HepG2 (cell line): ENCODE data around the gene SYTL2. TPM values are rescaled to one million over a fixed set of nuclear protein-coding genes. Genes with fewer than 3 reads are reported as not detected.

Source experiments
- ATF7-NPFF ChIP-seq: sonication (generic); formaldehyde crosslinking; IDR thresholded peaks from 2 replicates; pipeline ENCODE4 v1.8.1; 2023; ENCODE audit warnings: mild to moderate bottlenecking, low read depth, missing genetic modification reagents, moderate library complexity
- CREB1 ChIP-seq, 2 experiments: fragments of 450-650 bp in 1 of 2; IDR thresholded peaks; 2 replicates each; pipeline ENCODE4 v1.6.1; 2016 to 2017; ENCODE audit warnings: control low read depth in 1 of 2, mild to moderate bottlenecking in 1 of 2, missing compliant biosample characterization in 1 of 2, missing genetic modification characterization in 1 of 2
- EP300 ChIP-seq, 3 experiments: sonication (generic) in 1 of 3; formaldehyde crosslinking in 1 of 3; IDR thresholded peaks; 2 replicates each; pipeline versions ENCODE4 v1.5.1 to v1.6.1; 2011 to 2020; ENCODE audit warnings: low read depth in 2 of 3, low read length in 2 of 3, borderline replicate concordance in 1 of 3, improper control_type of control experiment in 1 of 3, mild to moderate bottlenecking in 1 of 3, missing genetic modification reagents in 1 of 3, moderate library complexity in 1 of 3
- FLYWCH1 ChIP-seq: sonication (generic); formaldehyde crosslinking; IDR thresholded peaks from 2 replicates; pipeline ENCODE4 v1.8.1; 2023; ENCODE audit warnings: mild to moderate bottlenecking, missing genetic modification reagents
- GATAD1 ChIP-seq: IDR thresholded peaks from 2 replicates; pipeline ENCODE4 v1.6.1; 2016; ENCODE audit warnings: missing genetic modification reagents, missing compliant biosample characterization
- HHEX ChIP-seq: IDR thresholded peaks from 2 replicates; pipeline ENCODE4 v1.6.1; 2016; ENCODE audit warnings: control low read depth
- MAFG ChIP-seq: sonication (generic); formaldehyde crosslinking; IDR thresholded peaks from 2 replicates; pipeline ENCODE4 v1.5.1; 2020; ENCODE audit warnings: mild to moderate bottlenecking, missing genetic modification reagents
- MED1 ChIP-seq: sonication (generic); formaldehyde crosslinking; IDR thresholded peaks from 2 replicates; pipeline ENCODE4 v1.4.0; 2020; ENCODE audit warnings: missing genetic modification reagents
- PCBP1 ChIP-seq: fragments of 200-400 bp; formaldehyde crosslinking; IDR thresholded peaks from 2 replicates; pipeline ENCODE4 v1.6.1; 2017; ENCODE audit warnings: mild to moderate bottlenecking, low read depth, low read length, borderline replicate concordance
- PRPF4 ChIP-seq: fragments of 200-400 bp; formaldehyde crosslinking; IDR thresholded peaks from 2 replicates; pipeline ENCODE4 v1.6.1; 2016; ENCODE audit warnings: low read length, low read depth; ENCODE audit not compliant: poor library complexity, severe bottlenecking
- ZNF180 ChIP-seq: sonication (generic); formaldehyde crosslinking; IDR thresholded peaks from 2 replicates; pipeline ENCODE4 v1.4.0; 2020; ENCODE audit warnings: low read depth, missing genetic modification reagents, borderline replicate concordance
- ZNF253 ChIP-seq: sonication (generic); formaldehyde crosslinking; IDR thresholded peaks from 2 replicates; pipeline ENCODE4 v1.8.0; 2022; ENCODE audit warnings: mild to moderate bottlenecking, missing genetic modification reagents, borderline replicate concordance
- ZNF33B ChIP-seq: sonication (generic); formaldehyde crosslinking; IDR thresholded peaks from 2 replicates; pipeline ENCODE4 v1.5.1; 2020; ENCODE audit warnings: mild to moderate bottlenecking, missing genetic modification reagents
- ZNF34 ChIP-seq: sonication (generic); formaldehyde crosslinking; IDR thresholded peaks from 2 replicates; pipeline ENCODE4 v1.4.0; 2020; ENCODE audit warnings: mild to moderate bottlenecking, missing genetic modification reagents, borderline replicate concordance
- ZNF644 ChIP-seq: IDR thresholded peaks from 2 replicates; pipeline ENCODE4 v1.6.1; 2016; ENCODE audit warnings: low read depth
- ZNF749 ChIP-seq: sonication (generic); formaldehyde crosslinking; IDR thresholded peaks from 2 replicates; pipeline ENCODE4 v1.8.0; 2022; ENCODE audit warnings: mild to moderate bottlenecking, missing genetic modification reagents, moderate library complexity, borderline replicate concordance
- ZNF781 ChIP-seq: sonication (generic); formaldehyde crosslinking; IDR thresholded peaks from 2 replicates; pipeline ENCODE4 v1.5.1; 2020; ENCODE audit warnings: borderline replicate concordance, mild to moderate bottlenecking, missing genetic modification reagents; ENCODE audit errors: not compliant biosample characterization
- ZSCAN20 ChIP-seq: sonication (generic); formaldehyde crosslinking; IDR thresholded peaks from 2 replicates; pipeline ENCODE4 v1.4.0; 2020; ENCODE audit warnings: missing genetic modification reagents, mild to moderate bottlenecking, borderline replicate concordance
- polyA plus RNA-seq, 8 experiments: library from polyadenylated mRNA; depleted of rRNA in 3 of 8; stranded (reverse) in 7 of 8; unstranded in 1 of 8; fragments of >200 nt; fragmentation: Illumina TruSeq in 4 of 8; extraction: Trizol in 4 of 8; gene quantifications; 2 replicates each; pipeline versions ENCODE4 v1.2.1 to v1.2.3, GENCODE V29; 2011 to 2016; ENCODE audit warnings: low read depth in 4 of 8, missing spikeins in 1 of 8, mixed read lengths in 1 of 8; ENCODE audit not compliant: insufficient read depth in 1 of 8
- total RNA-seq, 5 experiments: library from RNA; depleted of rRNA; stranded (reverse); fragments of >200 nt; fragmentation: Illumina TruSeq; extraction: Trizol; gene quantifications; 2 replicates each; pipeline ENCODE4 v1.2.3, GENCODE V29; 2016; ENCODE audit warnings: low read depth in 1 of 5
- TF ChIP-seq, protein P1 (sequence below): sonication (generic); formaldehyde crosslinking; conservative IDR thresholded peaks from 2 replicates; pipeline ENCODE4 v1.4.0; 2020; ENCODE audit warnings: missing genetic modification reagents
- TF ChIP-seq, protein P2 (sequence below): sonication (generic); formaldehyde crosslinking; IDR thresholded peaks from 2 replicates; pipeline ENCODE4 v1.4.0; 2020; ENCODE audit warnings: missing genetic modification reagents, borderline replicate concordance
- TF ChIP-seq, protein P3 (sequence below): sonication (generic); formaldehyde crosslinking; IDR thresholded peaks from 2 replicates; pipeline ENCODE4 v1.4.0; 2020; ENCODE audit warnings: mild to moderate bottlenecking, missing genetic modification reagents

Gene SYTL2
- total and polyA plus RNA-seq, 2 of the 13 experiments (the other 11 are each of a cell fraction or from before 2014, with no cell fraction given), result 0.77 to 0.90 TPM

DNA sequence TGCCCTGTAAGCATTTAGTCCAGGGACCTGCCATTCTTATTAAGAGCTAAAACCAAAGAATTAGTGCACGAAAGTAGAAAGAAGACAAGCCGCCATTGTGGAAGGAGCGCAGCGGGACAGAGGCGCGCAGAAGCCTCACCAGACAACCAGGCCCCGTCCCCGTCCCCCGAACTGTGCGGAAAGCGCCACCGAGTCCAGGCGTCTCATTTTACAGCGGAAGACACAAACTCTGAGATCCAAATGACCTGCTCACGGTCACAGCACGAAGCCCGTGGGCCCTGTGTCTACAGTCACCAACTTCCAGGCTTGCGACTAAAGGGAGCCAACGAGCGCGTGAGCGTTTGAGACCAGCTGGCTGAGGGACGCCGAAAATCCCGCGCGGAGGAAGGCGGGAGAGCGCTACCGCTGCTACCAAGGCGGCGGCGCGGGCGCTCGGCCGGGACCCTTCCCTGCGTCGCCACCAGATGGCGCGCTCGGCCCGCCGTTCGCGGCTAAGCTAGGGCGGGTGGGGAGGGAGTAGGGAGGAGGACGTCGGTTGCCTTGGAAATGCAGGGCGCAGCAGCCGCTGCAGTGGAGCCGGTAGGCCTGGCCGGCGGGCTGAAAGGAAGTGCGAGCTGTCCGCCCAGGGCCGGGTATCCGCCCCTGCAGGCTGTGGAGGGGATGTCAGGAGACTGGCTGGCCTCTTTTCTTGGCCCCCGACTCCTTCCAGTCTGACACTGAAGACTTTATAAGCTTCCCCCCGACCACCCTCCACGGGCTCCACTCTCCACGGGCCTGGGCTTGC is 43.8 kb upstream of the SYTL2 start (continued):
- no peak for TF ChIP-seq HHEX
- TF ChIP-seq CREB1 (IDR thresholded peaks at IDR 0.05), result no peak
- TF ChIP-seq CREB1 (CRISPR knock-in tag; IDR thresholded peaks at IDR 0.05), result no peak
- 0 out of 2 replicates have a peak, but pooled peaks have one; percentile 12 for TF ChIP-seq PCBP1
- TF ChIP-seq ZNF34 (CRISPR knock-in tag), result 0 out of 2 replicates have a peak, but pooled peaks have one; percentile 62
- peak; percentile 53; the same call in 1 of the 2 replicates for TF ChIP-seq ZNF644 (CRISPR knock-in tag)
- TF ChIP-seq, protein P1, sequence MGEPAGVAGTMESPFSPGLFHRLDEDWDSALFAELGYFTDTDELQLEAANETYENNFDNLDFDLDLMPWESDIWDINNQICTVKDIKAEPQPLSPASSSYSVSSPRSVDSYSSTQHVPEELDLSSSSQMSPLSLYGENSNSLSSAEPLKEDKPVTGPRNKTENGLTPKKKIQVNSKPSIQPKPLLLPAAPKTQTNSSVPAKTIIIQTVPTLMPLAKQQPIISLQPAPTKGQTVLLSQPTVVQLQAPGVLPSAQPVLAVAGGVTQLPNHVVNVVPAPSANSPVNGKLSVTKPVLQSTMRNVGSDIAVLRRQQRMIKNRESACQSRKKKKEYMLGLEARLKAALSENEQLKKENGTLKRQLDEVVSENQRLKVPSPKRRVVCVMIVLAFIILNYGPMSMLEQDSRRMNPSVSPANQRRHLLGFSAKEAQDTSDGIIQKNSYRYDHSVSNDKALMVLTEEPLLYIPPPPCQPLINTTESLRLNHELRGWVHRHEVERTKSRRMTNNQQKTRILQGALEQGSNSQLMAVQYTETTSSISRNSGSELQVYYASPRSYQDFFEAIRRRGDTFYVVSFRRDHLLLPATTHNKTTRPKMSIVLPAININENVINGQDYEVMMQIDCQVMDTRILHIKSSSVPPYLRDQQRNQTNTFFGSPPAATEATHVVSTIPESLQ, result no peak
- 0 out of 2 replicates have a peak, but pooled peaks have one; percentile 49 for TF ChIP-seq ZNF253 (CRISPR knock-in tag)
- TF ChIP-seq ZNF180, result 0 out of 2 replicates have a peak, but pooled peaks have one; percentile 45
- no peak for TF ChIP-seq PRPF4
- 0 out of 2 replicates have a peak, but pooled peaks have one; percentile 74 for TF ChIP-seq ZSCAN20 (CRISPR knock-in tag)
- peak; percentile 95 for TF ChIP-seq ATF7-NPFF (CRISPR knock-in tag)
- TF ChIP-seq, protein P2, sequence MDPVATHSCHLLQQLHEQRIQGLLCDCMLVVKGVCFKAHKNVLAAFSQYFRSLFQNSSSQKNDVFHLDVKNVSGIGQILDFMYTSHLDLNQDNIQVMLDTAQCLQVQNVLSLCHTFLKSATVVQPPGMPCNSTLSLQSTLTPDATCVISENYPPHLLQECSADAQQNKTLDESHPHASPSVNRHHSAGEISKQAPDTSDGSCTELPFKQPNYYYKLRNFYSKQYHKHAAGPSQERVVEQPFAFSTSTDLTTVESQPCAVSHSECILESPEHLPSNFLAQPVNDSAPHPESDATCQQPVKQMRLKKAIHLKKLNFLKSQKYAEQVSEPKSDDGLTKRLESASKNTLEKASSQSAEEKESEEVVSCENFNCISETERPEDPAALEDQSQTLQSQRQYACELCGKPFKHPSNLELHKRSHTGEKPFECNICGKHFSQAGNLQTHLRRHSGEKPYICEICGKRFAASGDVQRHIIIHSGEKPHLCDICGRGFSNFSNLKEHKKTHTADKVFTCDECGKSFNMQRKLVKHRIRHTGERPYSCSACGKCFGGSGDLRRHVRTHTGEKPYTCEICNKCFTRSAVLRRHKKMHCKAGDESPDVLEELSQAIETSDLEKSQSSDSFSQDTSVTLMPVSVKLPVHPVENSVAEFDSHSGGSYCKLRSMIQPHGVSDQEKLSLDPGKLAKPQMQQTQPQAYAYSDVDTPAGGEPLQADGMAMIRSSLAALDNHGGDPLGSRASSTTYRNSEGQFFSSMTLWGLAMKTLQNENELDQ, result no peak
- peak; percentile 84; the same call in 1 of the 2 replicates for TF ChIP-seq ZNF749 (CRISPR knock-in tag)
- TF ChIP-seq FLYWCH1 (CRISPR knock-in tag), result peak; percentile 85; the same call in 1 of the 2 replicates
- peak; percentile 99 for TF ChIP-seq ZNF781 (CRISPR knock-in tag)
- peak; percentile 79 for TF ChIP-seq MED1 (CRISPR knock-in tag)
- TF ChIP-seq, protein P3, sequence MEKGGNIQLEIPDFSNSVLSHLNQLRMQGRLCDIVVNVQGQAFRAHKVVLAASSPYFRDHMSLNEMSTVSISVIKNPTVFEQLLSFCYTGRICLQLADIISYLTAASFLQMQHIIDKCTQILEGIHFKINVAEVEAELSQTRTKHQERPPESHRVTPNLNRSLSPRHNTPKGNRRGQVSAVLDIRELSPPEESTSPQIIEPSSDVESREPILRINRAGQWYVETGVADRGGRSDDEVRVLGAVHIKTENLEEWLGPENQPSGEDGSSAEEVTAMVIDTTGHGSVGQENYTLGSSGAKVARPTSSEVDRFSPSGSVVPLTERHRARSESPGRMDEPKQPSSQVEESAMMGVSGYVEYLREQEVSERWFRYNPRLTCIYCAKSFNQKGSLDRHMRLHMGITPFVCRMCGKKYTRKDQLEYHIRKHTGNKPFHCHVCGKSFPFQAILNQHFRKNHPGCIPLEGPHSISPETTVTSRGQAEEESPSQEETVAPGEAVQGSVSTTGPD, result no peak; the same call in 1 of the 2 replicates
- TF ChIP-seq MAFG (CRISPR knock-in tag), result no peak
- TF ChIP-seq EP300 (IDR thresholded peaks at IDR 0.05; ENCODE audit: low read depth in 2 of 2, low read length in 2 of 2), result no peak
- peak; percentile 53; the same call in 1 of the 2 replicates for TF ChIP-seq EP300 (CRISPR knock-in tag; IDR thresholded peaks at IDR 0.05; ENCODE audit: borderline replicate concordance)
- TF ChIP-seq ZNF33B (CRISPR knock-in tag), result peak; percentile 89; the same call in 1 of the 2 replicates
- TF ChIP-seq GATAD1, result peak; percentile 76
